Peyer's patch (tissue), 4 donors: ENCODE results near the gene SORCS3.

ENCODE experiments used
- POLR2A ChIP-seq, 2 donors: fragments of 450-650 bp; IDR thresholded peaks; one replicate each; pipeline ENCODE4 v1.5.1; 2017; ENCODE audit warnings: antibody characterized with exemption in 2 of 2, mild to moderate bottlenecking in 2 of 2, moderate library complexity in 2 of 2
- TF ChIP-seq, protein P1 (sequence below), 6 experiments: fragments of 450-650 bp in 4 of 6; fragments of 200-600 bp in 2 of 6; sonication (generic) in 1 of 6; IDR thresholded peaks; one replicate each; pipeline ENCODE4 v1.5.1; 2017 to 2019; ENCODE audit warnings: antibody characterized with exemption in 6 of 6, mild to moderate bottlenecking in 3 of 6, moderate library complexity in 1 of 6

DNA sequence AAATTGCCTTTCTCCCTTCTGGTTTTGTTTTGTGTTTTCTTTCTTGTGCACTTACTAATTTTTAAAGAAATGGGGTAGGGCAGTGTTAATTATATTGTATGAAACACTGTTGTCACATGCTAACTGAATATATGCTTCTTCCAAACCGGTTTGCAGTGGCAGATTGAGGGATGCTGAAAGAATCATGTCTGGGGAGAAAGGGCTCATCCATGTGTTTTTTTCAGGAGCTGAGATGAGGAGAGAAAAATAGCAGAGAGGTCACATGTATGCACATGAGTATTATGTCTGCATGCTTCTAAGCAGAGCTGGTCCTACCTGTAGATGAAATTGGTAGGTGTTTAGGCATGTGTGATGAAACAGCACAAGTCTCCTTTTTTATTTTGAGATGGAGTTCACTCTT is 17.0 kb downstream of the SORCS3 start:
- TF ChIP-seq, protein P1, sequence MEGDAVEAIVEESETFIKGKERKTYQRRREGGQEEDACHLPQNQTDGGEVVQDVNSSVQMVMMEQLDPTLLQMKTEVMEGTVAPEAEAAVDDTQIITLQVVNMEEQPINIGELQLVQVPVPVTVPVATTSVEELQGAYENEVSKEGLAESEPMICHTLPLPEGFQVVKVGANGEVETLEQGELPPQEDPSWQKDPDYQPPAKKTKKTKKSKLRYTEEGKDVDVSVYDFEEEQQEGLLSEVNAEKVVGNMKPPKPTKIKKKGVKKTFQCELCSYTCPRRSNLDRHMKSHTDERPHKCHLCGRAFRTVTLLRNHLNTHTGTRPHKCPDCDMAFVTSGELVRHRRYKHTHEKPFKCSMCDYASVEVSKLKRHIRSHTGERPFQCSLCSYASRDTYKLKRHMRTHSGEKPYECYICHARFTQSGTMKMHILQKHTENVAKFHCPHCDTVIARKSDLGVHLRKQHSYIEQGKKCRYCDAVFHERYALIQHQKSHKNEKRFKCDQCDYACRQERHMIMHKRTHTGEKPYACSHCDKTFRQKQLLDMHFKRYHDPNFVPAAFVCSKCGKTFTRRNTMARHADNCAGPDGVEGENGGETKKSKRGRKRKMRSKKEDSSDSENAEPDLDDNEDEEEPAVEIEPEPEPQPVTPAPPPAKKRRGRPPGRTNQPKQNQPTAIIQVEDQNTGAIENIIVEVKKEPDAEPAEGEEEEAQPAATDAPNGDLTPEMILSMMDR (IDR thresholded peaks at IDR 0.05), result no peak
- no peak for TF ChIP-seq POLR2A (IDR thresholded peaks at IDR 0.05)
